ENCODE measurements around the gene TAC1. TPM values are rescaled to one million over a fixed set of nuclear protein-coding genes. Genes with fewer than 3 reads are reported as not detected.
"Not testable (repeated sequence)": the region's sequence is repeated elsewhere in the genome, so short reads cannot be mapped to it uniquely, and the experiment has no call there.

The TAC1 gene
- total RNA-seq, 3 donors from 2014 or later = 0.32 to 5.9 (median 2.8) TPM

DNA sequence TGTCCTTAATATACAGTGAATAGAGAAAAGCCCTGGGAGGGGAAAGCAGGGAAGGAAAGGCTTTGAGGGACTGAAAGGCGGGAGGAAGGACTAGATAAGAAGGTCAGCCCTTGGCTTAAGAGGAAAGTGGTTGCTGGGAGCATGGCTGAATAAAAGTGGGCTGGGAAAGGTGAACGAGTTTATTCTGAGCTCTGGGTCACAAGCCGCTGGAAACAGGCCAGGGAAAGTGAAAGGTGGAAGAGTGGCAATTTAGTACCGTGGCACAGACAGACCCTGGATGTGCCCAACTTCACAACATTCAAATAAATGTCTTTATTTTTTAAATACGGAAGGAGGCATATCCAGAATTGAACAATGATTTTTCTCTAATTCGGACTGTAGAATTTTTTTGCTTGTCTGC lies 39.7 kb downstream of the TAC1 start:
- no peak for DNase-seq (ENCODE audit: low spot score in 2 of 2)
- H3K27me3 ChIP-seq = no peaks in the 10 kb centered on the region
- no peaks in the 10 kb centered on the region for H3K4me1 ChIP-seq
- TF ChIP-seq POLR2A (IDR thresholded peaks at IDR 0.05) (no peak), POLR2AphosphoS5 (IDR thresholded peaks at IDR 0.05) (no peak)
- TF ChIP-seq, protein P1, sequence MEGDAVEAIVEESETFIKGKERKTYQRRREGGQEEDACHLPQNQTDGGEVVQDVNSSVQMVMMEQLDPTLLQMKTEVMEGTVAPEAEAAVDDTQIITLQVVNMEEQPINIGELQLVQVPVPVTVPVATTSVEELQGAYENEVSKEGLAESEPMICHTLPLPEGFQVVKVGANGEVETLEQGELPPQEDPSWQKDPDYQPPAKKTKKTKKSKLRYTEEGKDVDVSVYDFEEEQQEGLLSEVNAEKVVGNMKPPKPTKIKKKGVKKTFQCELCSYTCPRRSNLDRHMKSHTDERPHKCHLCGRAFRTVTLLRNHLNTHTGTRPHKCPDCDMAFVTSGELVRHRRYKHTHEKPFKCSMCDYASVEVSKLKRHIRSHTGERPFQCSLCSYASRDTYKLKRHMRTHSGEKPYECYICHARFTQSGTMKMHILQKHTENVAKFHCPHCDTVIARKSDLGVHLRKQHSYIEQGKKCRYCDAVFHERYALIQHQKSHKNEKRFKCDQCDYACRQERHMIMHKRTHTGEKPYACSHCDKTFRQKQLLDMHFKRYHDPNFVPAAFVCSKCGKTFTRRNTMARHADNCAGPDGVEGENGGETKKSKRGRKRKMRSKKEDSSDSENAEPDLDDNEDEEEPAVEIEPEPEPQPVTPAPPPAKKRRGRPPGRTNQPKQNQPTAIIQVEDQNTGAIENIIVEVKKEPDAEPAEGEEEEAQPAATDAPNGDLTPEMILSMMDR (IDR thresholded peaks at IDR 0.05) = no peak
- no peak overlapping the region for H3K4me3 ChIP-seq
- H3K27ac ChIP-seq = no peak overlapping the region
- H3K9me3 ChIP-seq = no peaks in the 10 kb centered on the region
- no peaks in the 10 kb centered on the region for H3K36me3 ChIP-seq
- intact Hi-C loops (cut with DNase I; ENCODE audit: low total_unique reads) = no loop called here

DNA sequence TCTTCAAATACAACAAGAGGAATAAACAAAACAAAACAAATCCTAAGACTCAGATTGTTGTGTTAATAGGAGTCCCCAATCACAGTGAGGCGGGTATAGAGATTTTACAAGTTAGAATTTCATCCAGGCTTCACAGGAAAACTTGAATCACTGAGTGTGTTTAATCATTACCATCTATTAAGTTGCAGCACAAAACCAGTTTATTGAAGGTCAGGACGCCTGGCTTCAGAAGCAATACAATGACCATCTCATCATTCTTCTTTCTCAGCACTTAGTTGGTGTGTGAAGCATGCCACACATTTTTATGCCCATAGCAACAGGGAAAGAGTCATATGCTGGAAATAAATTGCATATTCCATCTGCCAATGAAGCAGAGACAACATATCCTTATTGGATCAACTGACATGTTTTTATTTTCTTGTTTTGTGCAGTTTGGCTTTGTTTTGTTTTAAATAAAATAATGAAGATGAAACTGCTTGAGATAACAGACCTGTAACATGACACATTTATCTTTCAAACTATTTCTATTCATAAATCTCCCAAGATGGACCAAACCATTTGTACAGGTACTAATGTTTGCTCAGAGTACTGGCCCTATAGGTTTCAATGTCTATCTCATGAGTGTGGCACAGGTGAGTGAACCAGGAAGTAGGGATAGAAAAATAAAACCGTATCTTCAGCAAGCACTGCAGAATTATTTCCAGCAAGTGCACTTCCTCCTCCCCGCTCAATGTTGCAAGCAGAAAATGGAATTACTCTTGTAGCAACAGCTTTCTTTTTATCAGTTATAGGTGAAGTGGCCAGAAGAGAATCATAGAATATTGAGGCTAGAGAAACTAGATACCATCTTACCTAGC lies 40.4 kb downstream of the TAC1 start:
- Histone ChIP-seq H3K4me3 (no peak overlapping the region), H3K27me3 (no peaks in the 10 kb centered on the region), H3K9me3 (no peaks in the 10 kb centered on the region), H3K4me1 (no peaks in the 10 kb centered on the region), H3K36me3 (no peaks in the 10 kb centered on the region), H3K27ac (no peak overlapping the region)
- intact Hi-C loops (cut with DNase I; ENCODE audit: low total_unique reads) = no loop called here
- TF ChIP-seq, protein P1 (IDR thresholded peaks at IDR 0.05) = no peak
- TF ChIP-seq POLR2A (IDR thresholded peaks at IDR 0.05) (no peak), POLR2AphosphoS5 (IDR thresholded peaks at IDR 0.05) (no peak)
- no peak for DNase-seq (ENCODE audit: low spot score in 2 of 2)

DNA sequence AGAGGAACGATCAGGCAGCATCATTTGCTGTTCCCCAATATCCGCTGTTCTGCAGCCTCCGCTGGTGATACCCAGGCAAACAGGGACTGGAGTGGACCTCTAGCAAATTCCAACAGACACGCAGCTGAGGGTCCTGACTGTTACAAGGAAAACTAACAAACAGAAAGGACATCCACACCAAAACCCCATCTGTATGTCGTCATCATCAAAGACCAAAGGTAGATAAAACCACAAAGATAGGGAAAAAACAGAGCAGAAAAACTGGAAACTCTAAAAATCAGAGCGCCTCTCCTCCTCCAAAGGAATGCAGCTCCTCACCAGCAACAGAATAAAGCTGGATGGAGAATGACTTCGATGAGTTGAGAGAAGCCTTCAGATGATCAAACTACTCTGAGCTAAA lies 54.5 kb downstream of the TAC1 start:
- H3K27ac ChIP-seq; intact Hi-C loops (cut with DNase I; ENCODE audit: low total_unique reads); H3K4me1 ChIP-seq; H3K36me3 ChIP-seq; DNase-seq (ENCODE audit: low spot score in 2 of 2); H3K27me3 ChIP-seq; H3K9me3 ChIP-seq; H3K4me3 ChIP-seq: not testable (repeated sequence)

Other genes starting within 250 kb of the TAC1 start
- 10 to 100 TPM in 2 of 3 donors, 1 to 10 TPM in 1; 7.0 to 23.3 (median 16.5) TPM for gene ASNS, start 140.3 kb downstream of the TAC1 start, total RNA-seq